HG02623 (cell line): ENCODE data around the gene TTC39B.

ENCODE experiments used
- ATAC-seq: cut with Tn5 transposase; IDR thresholded peaks from one replicate; pipeline ENCODE4 v1.9.1; 2021; ENCODE audit warnings: moderate library complexity; ENCODE audit not compliant: unreplicated experiment

The TTC39B gene

DNA sequence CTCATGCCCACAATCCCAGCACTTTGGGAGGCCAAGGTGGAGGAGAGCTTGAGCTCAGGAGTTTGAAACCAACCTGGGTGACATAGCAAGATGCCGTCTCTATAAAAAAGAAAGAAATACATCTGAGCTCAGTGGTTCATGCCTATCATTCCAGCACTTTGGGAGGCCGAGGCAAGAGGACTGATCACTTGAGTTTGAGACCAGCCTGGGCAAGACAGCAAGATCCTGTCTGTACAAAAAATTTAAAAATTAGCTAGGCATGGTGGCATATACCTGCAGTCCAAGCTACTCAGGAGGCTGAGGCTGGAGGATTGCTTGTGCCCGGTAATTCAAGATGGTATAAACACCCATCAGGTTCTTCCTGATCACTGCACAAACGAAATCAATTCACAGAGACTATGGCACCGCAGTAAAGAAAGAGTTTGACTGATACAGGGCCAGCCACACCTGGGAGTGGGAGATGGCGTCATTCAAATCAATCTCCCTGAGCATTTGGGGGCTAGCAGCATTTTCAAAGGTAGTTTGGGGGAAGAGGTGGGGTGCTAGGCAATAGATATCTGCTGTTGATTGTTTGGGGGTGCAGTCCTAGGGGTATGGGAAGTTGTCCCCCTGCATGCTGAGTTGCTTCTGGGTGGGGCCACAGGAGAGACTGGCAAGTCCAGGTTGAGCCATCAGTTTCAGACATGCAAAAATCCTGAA is 169.2 kb downstream of the TTC39B start:
- no peak for ATAC-seq

DNA sequence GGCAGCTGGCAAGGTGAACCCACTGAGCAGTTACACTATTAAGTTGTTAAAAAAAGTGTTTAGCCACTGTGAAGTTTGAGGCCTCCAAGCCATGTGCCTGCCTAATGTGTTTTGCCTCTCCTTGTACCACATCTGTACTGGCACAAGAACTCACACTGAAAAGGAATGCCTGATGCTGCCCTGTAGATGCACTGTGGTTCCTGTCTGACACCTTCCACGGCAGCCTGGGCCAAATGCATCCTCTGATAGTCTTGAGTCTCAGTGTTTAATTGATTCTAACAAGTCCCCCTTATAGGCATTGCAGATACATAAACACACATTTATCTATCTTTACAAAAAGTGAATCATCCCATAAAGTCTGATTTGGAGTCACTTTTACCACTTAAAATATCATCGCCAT is 169.9 kb downstream of the TTC39B start:
- ATAC-seq, result no peak

DNA sequence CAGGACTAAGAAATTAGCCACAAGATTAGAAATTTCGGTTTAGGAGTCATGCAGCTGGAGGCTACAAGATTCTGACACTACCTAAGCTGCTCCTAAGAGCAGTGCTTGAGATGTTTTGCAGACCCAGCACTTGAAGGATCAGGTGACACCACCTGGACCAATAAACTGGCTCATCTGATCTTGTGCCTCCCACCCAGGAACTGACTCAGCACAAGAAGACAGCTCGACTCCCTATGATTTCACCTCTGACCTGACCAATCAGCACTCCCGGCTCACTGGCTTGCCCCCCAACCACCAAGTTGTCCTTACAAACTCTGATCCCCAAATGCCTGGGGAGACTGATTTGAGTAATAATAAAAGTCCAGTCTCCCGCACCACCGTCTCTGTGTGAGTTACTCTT is 170.4 kb downstream of the TTC39B start:
- ATAC-seq, result no peak

DNA sequence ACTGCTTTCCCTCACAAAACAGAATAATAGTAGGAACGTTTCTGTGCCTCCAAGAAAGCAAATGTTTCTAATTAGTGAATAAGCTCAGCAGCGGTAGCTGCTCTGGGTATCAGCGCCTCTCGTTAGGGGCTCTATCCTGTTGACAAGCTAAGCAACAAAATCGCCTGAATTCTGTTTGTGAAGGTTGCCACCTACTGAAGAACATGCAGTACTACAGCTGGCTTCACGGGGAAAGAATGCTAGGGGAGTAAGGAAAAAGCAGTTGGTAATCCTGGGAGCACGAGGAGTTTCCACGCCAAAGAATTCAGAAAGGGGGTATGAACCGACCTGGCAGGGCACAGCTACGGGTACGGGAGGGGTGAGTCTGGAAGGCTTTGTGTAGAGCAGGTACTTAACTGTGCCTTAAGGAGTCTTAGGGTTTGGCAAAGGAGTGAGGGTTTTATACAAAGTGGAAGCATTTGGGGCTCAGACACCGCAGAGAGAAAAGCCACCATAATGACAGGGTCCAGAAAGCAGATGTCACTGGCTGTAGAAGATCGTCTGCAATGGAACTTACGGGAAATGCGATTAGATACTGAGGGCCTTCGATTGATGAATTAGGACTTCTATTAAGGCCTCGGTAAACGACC is 171.7 kb downstream of the TTC39B start:
- peak; percentile 89 for ATAC-seq

DNA sequence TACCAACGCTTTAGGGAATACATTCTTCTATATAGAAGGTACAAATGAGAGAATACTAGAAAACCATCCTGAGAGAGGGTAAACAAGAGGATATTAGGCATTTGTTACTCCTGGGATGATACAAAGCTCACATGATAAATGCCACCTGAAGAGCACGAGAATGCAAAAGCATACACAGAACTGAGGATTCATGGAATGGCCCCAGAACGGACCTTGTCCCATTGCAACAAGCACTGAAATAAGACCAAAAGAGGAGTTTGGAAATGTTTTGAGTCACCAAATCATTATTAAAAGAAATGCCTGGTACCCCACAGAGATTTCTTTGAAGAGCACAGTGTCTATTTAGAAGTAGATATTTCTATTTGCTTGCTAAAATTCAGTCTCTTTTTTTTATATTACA is 173.5 kb downstream of the TTC39B start:
- ATAC-seq, result no peak

DNA sequence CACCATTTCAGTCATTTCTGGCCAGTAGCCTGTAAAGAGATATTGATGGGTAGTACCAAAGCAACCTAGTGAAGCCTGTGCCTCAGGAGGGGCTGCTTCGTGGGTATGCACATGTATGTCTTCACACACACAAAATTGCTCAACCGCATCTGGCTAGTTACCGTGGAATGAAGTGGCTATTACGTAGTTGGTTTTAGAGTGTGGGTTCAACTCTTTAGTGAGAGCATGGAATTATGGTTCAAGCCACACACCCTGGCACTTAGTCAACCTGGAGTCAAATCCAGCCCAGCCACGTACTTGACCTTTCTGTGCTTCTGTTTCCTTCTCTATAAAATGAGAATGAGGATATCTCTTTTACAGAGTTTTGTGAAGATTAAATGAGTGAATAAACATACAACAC is 174.9 kb downstream of the TTC39B start:
- ATAC-seq, result no peak

DNA sequence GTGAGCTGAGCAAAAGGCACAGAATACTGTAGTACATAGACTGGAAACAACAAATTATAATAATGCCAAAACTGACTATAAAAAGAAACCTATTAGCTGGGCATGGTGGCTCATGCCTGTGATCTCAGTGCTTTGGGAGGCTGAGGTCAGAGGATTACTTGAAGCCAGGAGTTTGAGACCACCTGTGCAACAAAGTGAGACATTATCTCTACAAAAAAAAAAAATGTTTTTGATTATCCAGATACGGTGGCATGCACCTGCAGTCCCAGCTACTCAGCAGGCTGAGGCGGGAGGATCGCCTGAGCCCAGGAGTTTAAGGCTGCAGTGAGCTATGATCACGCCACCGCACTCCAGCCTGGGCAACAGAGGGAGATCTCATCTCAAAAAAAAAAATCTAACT is 175.9 kb downstream of the TTC39B start:
- ATAC-seq, result no peak

DNA sequence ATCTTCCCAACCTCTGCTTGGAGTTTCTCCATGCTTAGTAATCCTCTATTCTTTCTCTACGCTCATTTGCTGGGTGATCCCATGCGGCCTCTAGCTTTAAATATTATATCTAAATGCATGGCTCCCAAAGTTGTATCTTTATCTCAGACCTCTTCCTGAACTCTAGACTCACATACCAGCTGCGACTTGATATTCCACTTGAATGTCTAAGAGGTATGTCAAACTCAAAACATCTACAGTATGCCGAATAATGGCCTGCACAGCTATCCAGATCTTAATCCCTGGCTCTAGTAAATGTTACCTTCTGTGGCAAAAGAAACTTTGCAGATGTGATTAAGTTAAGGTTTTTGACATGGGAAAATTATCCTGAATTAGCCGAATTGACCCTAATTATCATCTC is 179.2 kb downstream of the TTC39B start:
- ATAC-seq, result no peak

DNA sequence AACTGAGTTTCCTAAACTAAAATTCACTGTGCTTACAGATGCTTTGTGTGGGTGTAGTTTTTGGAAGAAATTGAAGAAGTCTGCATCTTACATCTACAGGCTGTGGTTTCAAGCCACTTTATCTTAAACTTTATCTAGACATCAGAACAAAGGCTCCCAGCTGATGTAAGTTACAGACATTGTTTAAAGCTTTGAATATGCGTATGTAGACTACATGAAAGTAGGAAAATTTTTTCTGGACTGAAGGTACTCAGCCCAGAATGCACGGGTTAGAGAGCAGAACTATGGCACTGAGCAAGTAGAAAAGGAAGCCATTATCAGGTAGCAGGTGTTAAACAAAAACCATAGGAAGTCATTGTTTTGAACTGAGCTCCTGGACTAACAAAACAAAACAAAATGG is 185.4 kb downstream of the TTC39B start:
- no peak for ATAC-seq

DNA sequence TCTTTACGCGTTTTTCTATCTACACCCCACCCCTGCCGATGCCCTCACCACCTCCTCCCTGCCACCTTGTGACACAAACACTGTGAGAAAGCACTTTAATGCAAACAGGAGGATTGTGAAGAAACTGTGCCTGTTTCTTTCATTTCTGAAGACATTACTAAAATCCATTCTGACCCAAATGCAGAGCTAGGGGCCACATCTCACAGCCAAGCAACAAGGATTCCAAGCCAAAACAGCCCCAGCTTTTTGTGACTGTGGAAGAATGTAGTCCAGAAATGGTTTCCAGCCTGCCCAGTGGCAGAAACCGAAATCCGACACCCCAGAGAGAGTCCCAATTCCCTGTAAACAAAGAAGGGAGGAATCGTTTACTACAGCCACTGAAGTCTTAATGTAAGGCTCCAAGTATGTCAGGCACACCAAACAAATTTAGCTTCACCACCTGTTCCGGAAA is 190.9 kb downstream of the TTC39B start:
- ATAC-seq, result no peak

DNA sequence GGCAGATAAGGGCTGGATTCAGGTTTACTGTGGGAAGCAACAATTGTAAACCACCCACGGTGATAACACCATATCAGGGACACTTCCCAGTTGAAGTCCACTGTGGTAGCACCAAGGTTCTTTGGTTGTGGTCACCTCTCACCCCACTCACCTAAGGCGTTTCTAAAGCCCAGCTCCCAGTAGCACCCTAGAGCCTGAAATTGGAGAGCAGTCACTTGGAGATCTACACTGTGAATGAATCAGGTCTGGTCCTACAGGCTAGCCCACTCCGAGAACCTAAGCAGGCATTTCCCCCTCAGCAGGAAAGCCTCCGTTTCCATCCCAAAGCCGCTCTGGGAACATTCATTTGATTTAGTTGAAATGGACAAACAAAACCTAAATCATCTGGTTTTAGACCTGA is 191.3 kb downstream of the TTC39B start:
- ATAC-seq, result no peak

DNA sequence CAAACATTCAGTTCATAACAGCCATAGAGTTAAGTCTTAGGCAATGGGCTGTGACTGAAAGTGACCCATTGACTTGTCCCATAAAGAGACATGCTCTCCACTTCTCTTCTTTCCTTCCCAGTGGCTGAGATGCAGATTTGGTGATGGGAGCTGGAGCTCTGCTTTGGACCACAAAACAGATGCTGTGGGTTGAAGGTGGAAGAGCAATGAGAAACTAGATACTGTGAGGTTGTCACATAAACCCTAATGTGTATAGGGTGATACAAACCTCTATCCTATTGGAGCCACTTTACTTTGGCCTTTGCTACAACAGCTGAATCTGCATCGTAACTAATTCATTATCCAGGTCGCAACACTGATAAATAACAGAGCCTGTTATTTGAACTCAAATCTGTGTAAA is 192.0 kb downstream of the TTC39B start:
- ATAC-seq, result no peak
